NCI-H1417 (cell line): ENCODE results near the gene ZBTB18.
"Not testable (repeated sequence)": the region's sequence is repeated elsewhere in the genome, so short reads cannot be mapped to it uniquely, and the experiment has no call there.

Source experiments
- DNase-seq, 3 experiments: peaks; one replicate each; lab custom pipeline; 2025; lab: John Stamatoyannopoulos, UW

Gene ZBTB18

GRCh38 chr1:244041466-244042120, 9.5 kb upstream of the ZBTB18 start:
- no peak for DNase-seq

- DNase-seq = no peak
Observed at GRCh38 chr1:244042293-244042692, 8.8 kb upstream of the ZBTB18 start.

GRCh38 chr1:244044423-244044822, 6.7 kb upstream of the ZBTB18 start:
- DNase-seq = no peak

- DNase-seq = not testable (repeated sequence)
Observed at GRCh38 chr1:244046254-244046653, 4.8 kb upstream of the ZBTB18 start.

GRCh38 chr1:244046907-244047611, 4.0 kb upstream of the ZBTB18 start:
- DNase-seq = peak in 2 of 3 experiments; percentile 63 to 73

- DNase-seq = peak in 1 of 3 experiments; percentile 26
Observed at GRCh38 chr1:244047621-244048255, 3.3 kb upstream of the ZBTB18 start.

GRCh38 chr1:244048256-244049161, 2.6 kb upstream of the ZBTB18 start:
- DNase-seq = peak; percentile 93 to 99 (median 99)

- DNase-seq = peak; percentile 22 to 80 (median 69)
Observed at GRCh38 chr1:244049162-244050013, 1.7 kb upstream of the ZBTB18 start.

- peak in 1 of 3 experiments; percentile 56 for DNase-seq
Observed at GRCh38 chr1:244050014-244050834, 859 bp upstream of the ZBTB18 start.

- DNase-seq = peak in 2 of 3 experiments; percentile 11 to 63
Observed at GRCh38 chr1:244052016-244052727, 1.1 kb downstream of the ZBTB18 start.

GRCh38 chr1:244052728-244053312, 1.7 kb downstream of the ZBTB18 start:
- no peak for DNase-seq

- DNase-seq = no peak
Observed at GRCh38 chr1:244053831-244054230, 2.7 kb downstream of the ZBTB18 start.

- DNase-seq = peak in 2 of 3 experiments; percentile 21 to 41
Observed at GRCh38 chr1:244054247-244054923, 3.3 kb downstream of the ZBTB18 start.

GRCh38 chr1:244054924-244055263, 3.8 kb downstream of the ZBTB18 start:
- no peak for DNase-seq

- no peak for DNase-seq
Observed at GRCh38 chr1:244056577-244056976, 5.5 kb downstream of the ZBTB18 start.

- no peak for DNase-seq
Observed at GRCh38 chr1:244057474-244058385, 6.6 kb downstream of the ZBTB18 start.

GRCh38 chr1:244060117-244060516, 9.0 kb downstream of the ZBTB18 start:
- DNase-seq = no peak
